ENCODE measurements around the gene MAP4K3. TPM values are rescaled to one million over a fixed set of nuclear protein-coding genes. Genes with fewer than 3 reads are reported as not detected.

Gene MAP4K3
- total and polyA plus RNA-seq, 9 of the 15 experiments (the other 6 are each of a cell fraction or from before 2014, with no cell fraction given) = 3.1 to 30.0 (median 16.9) TPM

- TF ChIP-seq, protein P1, sequence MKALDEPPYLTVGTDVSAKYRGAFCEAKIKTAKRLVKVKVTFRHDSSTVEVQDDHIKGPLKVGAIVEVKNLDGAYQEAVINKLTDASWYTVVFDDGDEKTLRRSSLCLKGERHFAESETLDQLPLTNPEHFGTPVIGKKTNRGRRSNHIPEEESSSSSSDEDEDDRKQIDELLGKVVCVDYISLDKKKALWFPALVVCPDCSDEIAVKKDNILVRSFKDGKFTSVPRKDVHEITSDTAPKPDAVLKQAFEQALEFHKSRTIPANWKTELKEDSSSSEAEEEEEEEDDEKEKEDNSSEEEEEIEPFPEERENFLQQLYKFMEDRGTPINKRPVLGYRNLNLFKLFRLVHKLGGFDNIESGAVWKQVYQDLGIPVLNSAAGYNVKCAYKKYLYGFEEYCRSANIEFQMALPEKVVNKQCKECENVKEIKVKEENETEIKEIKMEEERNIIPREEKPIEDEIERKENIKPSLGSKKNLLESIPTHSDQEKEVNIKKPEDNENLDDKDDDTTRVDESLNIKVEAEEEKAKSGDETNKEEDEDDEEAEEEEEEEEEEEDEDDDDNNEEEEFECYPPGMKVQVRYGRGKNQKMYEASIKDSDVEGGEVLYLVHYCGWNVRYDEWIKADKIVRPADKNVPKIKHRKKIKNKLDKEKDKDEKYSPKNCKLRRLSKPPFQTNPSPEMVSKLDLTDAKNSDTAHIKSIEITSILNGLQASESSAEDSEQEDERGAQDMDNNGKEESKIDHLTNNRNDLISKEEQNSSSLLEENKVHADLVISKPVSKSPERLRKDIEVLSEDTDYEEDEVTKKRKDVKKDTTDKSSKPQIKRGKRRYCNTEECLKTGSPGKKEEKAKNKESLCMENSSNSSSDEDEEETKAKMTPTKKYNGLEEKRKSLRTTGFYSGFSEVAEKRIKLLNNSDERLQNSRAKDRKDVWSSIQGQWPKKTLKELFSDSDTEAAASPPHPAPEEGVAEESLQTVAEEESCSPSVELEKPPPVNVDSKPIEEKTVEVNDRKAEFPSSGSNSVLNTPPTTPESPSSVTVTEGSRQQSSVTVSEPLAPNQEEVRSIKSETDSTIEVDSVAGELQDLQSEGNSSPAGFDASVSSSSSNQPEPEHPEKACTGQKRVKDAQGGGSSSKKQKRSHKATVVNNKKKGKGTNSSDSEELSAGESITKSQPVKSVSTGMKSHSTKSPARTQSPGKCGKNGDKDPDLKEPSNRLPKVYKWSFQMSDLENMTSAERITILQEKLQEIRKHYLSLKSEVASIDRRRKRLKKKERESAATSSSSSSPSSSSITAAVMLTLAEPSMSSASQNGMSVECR (CRISPR knock-in tag; IDR thresholded peaks at IDR 0.05) = no peak
- TF ChIP-seq SRSF3 (IDR thresholded peaks at IDR 0.05; ENCODE audit: insufficient read depth, low read length) = no peak
- no peak for TF ChIP-seq PPARD (CRISPR knock-in tag; IDR thresholded peaks at IDR 0.05)
- TF ChIP-seq NFIC (IDR thresholded peaks at IDR 0.05) = no peak
- no peak for TF ChIP-seq ZNF592 (IDR thresholded peaks at IDR 0.05)
These were observed 177.0 kb downstream of the MAP4K3 start (continued) for GRCh38 chr2:39260087-39260486.
